SJSA1 (cell line): ENCODE measurements around the gene IFNB1. TPM values are rescaled to one million over a fixed set of nuclear protein-coding genes. Genes with fewer than 3 reads are reported as not detected.

Experiments used
- DNase-seq, 2 experiments: peaks; one replicate each; pipeline ENCODE4 v3.0.0-alpha.2; 2015 to 2020; ENCODE audit warnings: low spot score in 2 of 2, low read depth in 1 of 2
- H3K27ac ChIP-seq: fragments of 250-450 bp; sonication (Bioruptor Pico); 2 replicates; pipeline ENCODE4 v1.5.1; 2020; ENCODE audit warnings: mild to moderate bottlenecking, moderate library complexity
- H3K27me3 ChIP-seq: fragments of 250-450 bp; sonication (Bioruptor Pico); replicated peaks from 2 replicates; pipeline ENCODE4 v1.5.1; 2020; ENCODE audit warnings: mild to moderate bottlenecking, moderate library complexity
- H3K36me3 ChIP-seq: fragments of 250-450 bp; sonication (Bioruptor Pico); 2 replicates; pipeline ENCODE4 v1.5.1; 2020; ENCODE audit warnings: mild to moderate bottlenecking
- H3K4me1 ChIP-seq: fragments of 250-450 bp; sonication (Bioruptor Pico); replicated peaks from 2 replicates; pipeline ENCODE4 v1.6.1; 2021; ENCODE audit warnings: mild to moderate bottlenecking
- H3K4me3 ChIP-seq: fragments of 250-450 bp; sonication (Bioruptor Pico); 2 replicates; pipeline ENCODE4 v1.5.1; 2020; ENCODE audit warnings: mild to moderate bottlenecking
- H3K9me3 ChIP-seq: fragments of 250-450 bp; sonication (Bioruptor Pico); replicated peaks from 2 replicates; pipeline ENCODE4 v1.5.1; 2020; ENCODE audit warnings: mild to moderate bottlenecking
- total RNA-seq: library from RNA; depleted of rRNA; stranded (reverse); fragments of >200 nt; shearing (Covaris generic); gene quantifications from 2 replicates; pipeline ENCODE4 v1.2.3, GENCODE V29; 2014; rRNA removed

IFNB1 gene
- not detected in 2 replicates for total RNA-seq

GRCh38 chr9:21077781-21078180, at the start of gene IFNB1:
Gene IFNB1 (minus strand): TSS chr9:21077942. CDS start chr9:21077869, 73 bp downstream.
- H3K4me1 ChIP-seq, result no peaks in the 10 kb centered on the region
- no peak within 1 kb of the TSS for H3K27ac ChIP-seq
- H3K27me3 ChIP-seq, result no peaks in the 10 kb centered on the region
- H3K36me3 ChIP-seq, result no peaks in the 10 kb centered on the region
- no peak for DNase-seq
- no peaks in the 10 kb centered on the region for H3K9me3 ChIP-seq
- no peak within 1 kb of the TSS for H3K4me3 ChIP-seq

GRCh38 chr9:21121595-21122251, 44.0 kb upstream of the IFNB1 start:
- no peaks in the 10 kb centered on the region for H3K4me1 ChIP-seq
- no peaks in the 10 kb centered on the region for H3K36me3 ChIP-seq
- no peaks in the 10 kb centered on the region for H3K27me3 ChIP-seq
- no peaks in the 10 kb centered on the region for H3K9me3 ChIP-seq
- no peak overlapping the region for H3K4me3 ChIP-seq
- no peak for DNase-seq
- no peak overlapping the region for H3K27ac ChIP-seq

- no peaks in the 10 kb centered on the region for H3K36me3 ChIP-seq
- no peaks in the 10 kb centered on the region for H3K4me1 ChIP-seq
- H3K4me3 ChIP-seq, result no peak overlapping the region
- H3K27ac ChIP-seq, result no peak overlapping the region
- no peak for DNase-seq
- no peaks in the 10 kb centered on the region for H3K27me3 ChIP-seq
- no peaks in the 10 kb centered on the region for H3K9me3 ChIP-seq
These were observed 43.3 kb upstream of the IFNB1 start for GRCh38 chr9:21121079-21121478.

- H3K27me3 ChIP-seq, result no peaks in the 10 kb centered on the region
- H3K4me3 ChIP-seq, result no peak overlapping the region
- H3K36me3 ChIP-seq, result no peaks in the 10 kb centered on the region
- DNase-seq, result no peak
- no peaks in the 10 kb centered on the region for H3K9me3 ChIP-seq
- H3K27ac ChIP-seq, result no peak overlapping the region
- H3K4me1 ChIP-seq, result no peaks in the 10 kb centered on the region
These were observed 41.5 kb upstream of the IFNB1 start for GRCh38 chr9:21119093-21119770.

GRCh38 chr9:21114311-21114710, 36.6 kb upstream of the IFNB1 start:
- Histone ChIP-seq H3K4me3 (no peak overlapping the region), H3K36me3 (no peaks in the 10 kb centered on the region), H3K27ac (no peak overlapping the region), H3K9me3 (no peaks in the 10 kb centered on the region), H3K27me3 (no peaks in the 10 kb centered on the region), H3K4me1 (no peaks in the 10 kb centered on the region)
- no peak for DNase-seq

GRCh38 chr9:21110708-21111576, 33.2 kb upstream of the IFNB1 start:
- peak in 1 of 2 experiments; percentile 31 for DNase-seq
- H3K4me1 ChIP-seq, result no peaks in the 10 kb centered on the region
- H3K36me3 ChIP-seq, result no peaks in the 10 kb centered on the region
- no peaks in the 10 kb centered on the region for H3K27me3 ChIP-seq
- H3K27ac ChIP-seq, result no peak overlapping the region
- no peak overlapping the region for H3K4me3 ChIP-seq
- no peaks in the 10 kb centered on the region for H3K9me3 ChIP-seq

GRCh38 chr9:21104787-21105186, 27.0 kb upstream of the IFNB1 start:
- H3K4me3 ChIP-seq, result no peak overlapping the region
- no peaks in the 10 kb centered on the region for H3K27me3 ChIP-seq
- no peaks in the 10 kb centered on the region for H3K9me3 ChIP-seq
- no peak overlapping the region for H3K27ac ChIP-seq
- H3K4me1 ChIP-seq, result no peaks in the 10 kb centered on the region
- no peaks in the 10 kb centered on the region for H3K36me3 ChIP-seq
- DNase-seq, result no peak

GRCh38 chr9:21102305-21102704, 24.6 kb upstream of the IFNB1 start:
- Histone ChIP-seq H3K27me3 (no peaks in the 10 kb centered on the region), H3K27ac (no peak overlapping the region), H3K36me3 (no peaks in the 10 kb centered on the region), H3K9me3 (no peaks in the 10 kb centered on the region), H3K4me3 (no peak overlapping the region), H3K4me1 (no peaks in the 10 kb centered on the region)
- no peak for DNase-seq

GRCh38 chr9:21097817-21098216, 20.1 kb upstream of the IFNB1 start:
- DNase-seq, result no peak
- no peaks in the 10 kb centered on the region for H3K27me3 ChIP-seq
- peaks cover 9% of the 10 kb centered on the region; the same call in 1 of the 2 replicates for H3K4me1 ChIP-seq
- H3K36me3 ChIP-seq, result no peaks in the 10 kb centered on the region
- H3K27ac ChIP-seq, result no peak overlapping the region
- no peaks in the 10 kb centered on the region for H3K9me3 ChIP-seq
- no peak overlapping the region for H3K4me3 ChIP-seq

GRCh38 chr9:21096901-21097255, 19.1 kb upstream of the IFNB1 start:
- DNase-seq, result no peak
- H3K9me3 ChIP-seq, result no peaks in the 10 kb centered on the region
- H3K27me3 ChIP-seq, result no peaks in the 10 kb centered on the region
- no peaks in the 10 kb centered on the region for H3K36me3 ChIP-seq
- H3K4me1 ChIP-seq, result peaks cover 9% of the 10 kb centered on the region; the same call in 1 of the 2 replicates
- no peak overlapping the region for H3K4me3 ChIP-seq
- no peak overlapping the region for H3K27ac ChIP-seq

- Histone ChIP-seq H3K27ac (no peak overlapping the region), H3K4me3 (no peak overlapping the region), H3K4me1 (peaks cover 9% of the 10 kb centered on the region; the same call in 1 of the 2 replicates), H3K36me3 (no peaks in the 10 kb centered on the region), H3K27me3 (no peaks in the 10 kb centered on the region), H3K9me3 (no peaks in the 10 kb centered on the region)
- DNase-seq, result peak in 1 of 2 experiments; percentile 17
These were observed 18.6 kb upstream of the IFNB1 start for GRCh38 chr9:21096172-21096900.

GRCh38 chr9:21095561-21095960, 17.8 kb upstream of the IFNB1 start:
- Histone ChIP-seq H3K4me3 (no peak overlapping the region), H3K9me3 (no peaks in the 10 kb centered on the region), H3K27ac (no peak overlapping the region)

GRCh38 chr9:21086538-21086937, 8.8 kb upstream of the IFNB1 start:
- Histone ChIP-seq H3K4me1 (no peaks in the 10 kb centered on the region), H3K27me3 (no peaks in the 10 kb centered on the region), H3K4me3 (no peak overlapping the region), H3K27ac (no peak overlapping the region), H3K9me3 (no peaks in the 10 kb centered on the region), H3K36me3 (no peaks in the 10 kb centered on the region)
- DNase-seq, result no peak

More at GRCh38 chr9:21095561-21095960, 17.8 kb upstream of the IFNB1 start:
- Histone ChIP-seq H3K27me3 (no peaks in the 10 kb centered on the region), H3K4me1 (peaks cover 9% of the 10 kb centered on the region; the same call in 1 of the 2 replicates), H3K36me3 (no peaks in the 10 kb centered on the region)
- no peak for DNase-seq
